H1 (cell line): ENCODE measurements around the gene MYO5A. TPM values are rescaled to one million over a fixed set of nuclear protein-coding genes. Genes with fewer than 3 reads are reported as not detected.

Experiments used
- CTCF ChIA-PET: fragments of 300-600 bp; sonication (Branson Sonifier 250); formaldehyde crosslinking; loops from one replicate; lab custom pipeline; 2021; ENCODE audit not compliant: partially characterized antibody; lab: Charles Lee
- POLR2A ChIA-PET: fragments of 300-600 bp; sonication (Branson Sonifier 250); formaldehyde crosslinking; loops from one replicate; lab custom pipeline; 2021; ENCODE audit warnings: inconsistent platforms; ENCODE audit not compliant: partially characterized antibody; lab: Charles Lee
- DNase-seq, 2 experiments: peaks; one replicate each; pipeline versions ENCODE4 v3.0.0 to v3.0.0-alpha.2; 2010 to 2022; ENCODE audit warnings: low spot score in 2 of 2, low read depth in 1 of 2, mixed read lengths in 1 of 2
- FAIRE-seq: peaks from 2 replicates; lab custom pipeline; 2011; peaks lifted over from hg19 to GRCh38; lab: Jason Lieb, UNC
- H2AFZ ChIP-seq: 2 replicates; pipeline ENCODE4 v1.8.1; 2012; ENCODE audit warnings: low read length, inconsistent platforms
- H2AK5ac ChIP-seq: 2 replicates; pipeline ENCODE4 v1.6.1; 2013; ENCODE audit warnings: low read depth, low read length
- H2BK120ac ChIP-seq: replicated peaks from 2 replicates; pipeline ENCODE3; 2013; ENCODE audit warnings: low read depth, low read length, inconsistent platforms
- H2BK12ac ChIP-seq: 2 replicates; pipeline ENCODE4 v1.6.1; 2013; ENCODE audit warnings: low read depth, low read length
- H2BK15ac ChIP-seq: 2 replicates; pipeline ENCODE4 v1.6.1; 2013; ENCODE audit warnings: low read length
- H2BK20ac ChIP-seq: 2 replicates; pipeline ENCODE4 v1.6.1; 2013; ENCODE audit warnings: low read length
- H2BK5ac ChIP-seq: 2 replicates; pipeline ENCODE4 v1.6.1; 2013; ENCODE audit warnings: low read depth, low read length
- H3K14ac ChIP-seq: 2 replicates; pipeline ENCODE4 v1.6.1; 2013; ENCODE audit warnings: inconsistent platforms; ENCODE audit not compliant: insufficient read length
- H3K18ac ChIP-seq: 2 replicates; pipeline ENCODE4 v1.6.1; 2013; ENCODE audit warnings: low read length; ENCODE audit errors: extremely low read depth
- H3K23ac ChIP-seq: 2 replicates; pipeline ENCODE4 v1.6.1; 2013; ENCODE audit warnings: inconsistent platforms; ENCODE audit not compliant: insufficient read length
- H3K23me2 ChIP-seq: 2 replicates; pipeline ENCODE4 v1.6.1; 2013; ENCODE audit warnings: low read depth, low read length
- H3K27ac ChIP-seq: 2 replicates; pipeline ENCODE4 v1.6.1; 2011; ENCODE audit warnings: low read depth, low read length, inconsistent platforms
- H3K27me3 ChIP-seq, 4 experiments: replicated peaks in 1 of 4; 1 replicate in 1 of 4; 2 replicates in 3 of 4; pipeline versions ENCODE4 v1.6.1 to v1.8.1; 2011 to 2013; ENCODE audit warnings: low read length in 3 of 4, mild to moderate bottlenecking in 3 of 4, inconsistent platforms in 2 of 4, mixed read lengths in 2 of 4, moderate library complexity in 1 of 4; ENCODE audit not compliant: control insufficient read depth in 3 of 4, insufficient read depth in 3 of 4; ENCODE audit errors: extremely low read depth in 1 of 4
- H3K36me3 ChIP-seq, 4 experiments: 2 replicates each; pipeline versions ENCODE4 v1.6.1 to v1.8.1; 2011 to 2013; ENCODE audit warnings: mild to moderate bottlenecking in 4 of 4, low read length in 3 of 4, moderate library complexity in 2 of 4, control low read depth in 1 of 4, inconsistent platforms in 1 of 4; ENCODE audit not compliant: insufficient read depth in 4 of 4, control insufficient read depth in 2 of 4
- H3K4ac ChIP-seq: replicated peaks from 2 replicates; pipeline ENCODE3; 2013; ENCODE audit warnings: low read length, low read depth, mixed read lengths, inconsistent platforms; ENCODE audit not compliant: insufficient read length
- H3K4me1 ChIP-seq, 4 experiments: replicated peaks in 1 of 4; 1 replicate in 1 of 4; 2 replicates in 3 of 4; pipeline versions ENCODE4 v1.6.1 to v1.8.1; 2011 to 2013; ENCODE audit warnings: low read length in 3 of 4, inconsistent platforms in 2 of 4, mixed read lengths in 1 of 4; ENCODE audit not compliant: insufficient read depth in 4 of 4, control insufficient read depth in 3 of 4
- H3K4me2 ChIP-seq, 2 experiments: 2 replicates each; pipeline versions ENCODE4 v1.6.1 to v1.8.1; 2011 to 2013; ENCODE audit warnings: low read depth in 2 of 2, low read length in 2 of 2, control low read depth in 1 of 2, inconsistent platforms in 1 of 2, mild to moderate bottlenecking in 1 of 2; ENCODE audit not compliant: insufficient read depth in 1 of 2
- H3K4me3 ChIP-seq, 4 experiments: fragments of 200-600, 300-600 bp in 1 of 4; sonication (generic), shearing (Covaris generic), sonication (Bioruptor Twin) in 1 of 4; 2 replicates each; pipeline versions ENCODE4 v1.5.1 to v1.8.1; 2011 to 2016; ENCODE audit warnings: low read length in 4 of 4, low read depth in 3 of 4, control low read depth in 2 of 4, inconsistent platforms in 2 of 4, mild to moderate bottlenecking in 2 of 4, mixed read lengths in 1 of 4, moderate library complexity in 1 of 4; ENCODE audit not compliant: insufficient read depth in 2 of 4; ENCODE audit errors: extremely low read depth in 1 of 4
- H3K56ac ChIP-seq: replicated peaks from 2 replicates; pipeline ENCODE3; 2013; ENCODE audit warnings: low read depth, mild to moderate bottlenecking, mixed read lengths, low read length, inconsistent platforms; ENCODE audit not compliant: insufficient read length
- H3K79me1 ChIP-seq: 2 replicates; pipeline ENCODE4 v1.6.1; 2013; ENCODE audit warnings: low read depth, low read length, control low read depth
- H3K79me2 ChIP-seq, 2 experiments: 2 replicates each; pipeline versions ENCODE4 v1.6.1 to v1.8.1; 2012 to 2013; ENCODE audit warnings: low read length in 2 of 2, mild to moderate bottlenecking in 2 of 2, inconsistent platforms in 1 of 2; ENCODE audit not compliant: insufficient read depth in 2 of 2, control insufficient read depth in 1 of 2
- H3K9ac ChIP-seq, 4 experiments: replicated peaks in 1 of 4; 1 replicate in 1 of 4; 2 replicates in 3 of 4; pipeline versions ENCODE4 v1.6.1 to v1.8.1; 2011 to 2013; ENCODE audit warnings: low read depth in 3 of 4, low read length in 3 of 4, control low read depth in 2 of 4, mild to moderate bottlenecking in 2 of 4, moderate library complexity in 2 of 4, inconsistent platforms in 1 of 4; ENCODE audit errors: extremely low read depth in 1 of 4
- H3K9me3 ChIP-seq, 2 experiments: 2 replicates each; pipeline versions ENCODE4 v1.6.1 to v1.8.1; 2012 to 2013; ENCODE audit warnings: mild to moderate bottlenecking in 2 of 2, moderate library complexity in 2 of 2, control low read depth in 1 of 2, inconsistent platforms in 1 of 2, low read depth in 1 of 2, low read length in 1 of 2, mixed read lengths in 1 of 2; ENCODE audit not compliant: insufficient read depth in 2 of 2
- H4K20me1 ChIP-seq, 2 experiments: replicated peaks in 1 of 2; 2 replicates each; pipeline versions ENCODE3 to v1.8.1; 2011 to 2013; ENCODE audit warnings: inconsistent platforms in 2 of 2, low read length in 2 of 2, mild to moderate bottlenecking in 1 of 2; ENCODE audit not compliant: insufficient read depth in 2 of 2, control insufficient read depth in 1 of 2
- H4K5ac ChIP-seq: 2 replicates; pipeline ENCODE4 v1.6.1; 2013; ENCODE audit warnings: low read length, low read depth, mixed read lengths, inconsistent platforms; ENCODE audit not compliant: insufficient read length
- H4K8ac ChIP-seq: 2 replicates; pipeline ENCODE4 v1.8.0; 2013; ENCODE audit warnings: mild to moderate bottlenecking, moderate library complexity, low read length, inconsistent platforms; ENCODE audit not compliant: insufficient read depth; ENCODE audit errors: extremely low read depth
- H4K91ac ChIP-seq: replicated peaks from 2 replicates; pipeline ENCODE3; 2013; ENCODE audit warnings: low read length, mixed read lengths, inconsistent platforms; ENCODE audit not compliant: insufficient read length
- KDM5A ChIP-seq: fragments of 200-600 bp; IDR thresholded peaks from 2 replicates; pipeline ENCODE4 v1.7.1; 2012; ENCODE audit warnings: mild to moderate bottlenecking, low read length, inconsistent platforms, mixed read lengths
- NANOG ChIP-seq: IDR thresholded peaks from 2 replicates; pipeline ENCODE4 v1.6.1; 2011; ENCODE audit warnings: low read length, low read depth, mild to moderate bottlenecking, inconsistent platforms; ENCODE audit not compliant: insufficient read depth, poor library complexity, severe bottlenecking
- SRF ChIP-seq: IDR thresholded peaks from 2 replicates; pipeline ENCODE4 v1.6.1; 2011; ENCODE audit warnings: mild to moderate bottlenecking, low read depth, low read length, moderate library complexity
- WGBS, 2 experiments: shearing (Covaris generic) in 1 of 2; methylation state at CpG; one replicate each; pipeline versions ENCODE4 v1.1.6 to v1.1.7; 2013 to 2015; ENCODE audit warnings: low lambda C conversion rate in 2 of 2, mixed read lengths in 2 of 2, inconsistent platforms in 1 of 2, low coverage in 1 of 2, missing lambda C conversion rate in 1 of 2; ENCODE audit not compliant: insufficient replicate concordance in 2 of 2, insufficient coverage in 1 of 2, insufficient read length in 1 of 2; ENCODE audit errors: extremely low coverage in 1 of 2, missing lambda C conversion rate in 1 of 2; 5-methylcytosine and 5-hydroxymethylcytosine counted together
- polyA plus RNA-seq, 7 experiments: library from polyadenylated mRNA; depleted of rRNA in 3 of 7; stranded (reverse) in 5 of 7; unstranded in 2 of 7; fragments of >200 nt in 5 of 7; fragments of 200-250 nt in 2 of 7; gene quantifications; 1 replicate in 5 of 7; 2 replicates in 1 of 7; 4 replicates in 1 of 7; pipeline versions ENCODE4 v1.2.1 to v1.2.3, GENCODE V29; 2011 to 2013; ENCODE audit warnings: missing spikeins in 2 of 7, mixed read lengths in 2 of 7
- total RNA-seq: library from RNA; stranded (reverse); fragmentation: NEBNext Ultra II Directional; extraction: Animal tissue kit (Norgen Biotek cat#: 25700); gene quantifications from 2 replicates; pipeline ENCODE4 v1.2.1, GENCODE V29; 2021

Gene MYO5A
- total and polyA plus RNA-seq, 2 of the 8 experiments (the other 6 are each of a cell fraction or from before 2014, with no cell fraction given): 11.4 to 24.7 TPM

DNA sequence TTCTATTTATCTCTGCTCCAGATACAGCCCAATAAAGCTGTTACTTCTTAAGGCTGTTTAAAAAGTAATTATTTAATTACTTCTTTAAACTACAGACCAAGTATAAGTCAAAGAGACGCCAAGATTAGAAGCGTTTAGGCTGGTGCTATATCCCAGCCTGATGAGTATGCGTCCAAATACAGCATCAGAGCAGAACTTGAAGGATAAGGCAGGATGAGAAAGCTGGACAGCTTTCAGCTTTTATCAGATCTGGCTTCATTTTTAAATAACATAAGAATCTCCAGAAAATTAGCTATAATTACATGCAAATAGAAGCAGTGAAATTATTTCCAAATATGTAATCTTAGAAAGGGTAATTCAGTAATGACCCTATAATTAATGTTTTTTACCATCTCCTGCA is 122.8 kb downstream of the MYO5A start:
- WGBS, 2 experiments: 85% methylated on average over 3 of the region's 3 CpGs; no CpG with 5 or more reads in 1 of the 2 experiments
- H3K4me2 ChIP-seq: no peak overlapping the region
- no peak overlapping the region for H2BK120ac ChIP-seq
- no peaks in the 10 kb centered on the region for H3K79me2 ChIP-seq
- no peak overlapping the region for H3K4me3 ChIP-seq
- no peak overlapping the region for H3K23ac ChIP-seq
- no peak overlapping the region for H3K18ac ChIP-seq
- DNase-seq: no peak
- H3K36me3 ChIP-seq: peaks cover 0 to 4% (median 1%) of the 10 kb centered on the region in 4 experiments; a peak in 2 of 8 replicates
- no peak overlapping the region for H4K5ac ChIP-seq
- no peaks in the 10 kb centered on the region for H3K4me1 ChIP-seq
- CTCF ChIA-PET: interaction anchor here (1.1 kb wide), 1 partner anchor 12 kb away, joined by 3 read pairs; no protein-coding TSS in a partner anchor
- no peaks in the 10 kb centered on the region for H3K23me2 ChIP-seq
- no peak overlapping the region for H2AK5ac ChIP-seq
- no peaks in the 10 kb centered on the region for H3K79me1 ChIP-seq
- H2BK12ac ChIP-seq: no peak overlapping the region
- H4K91ac ChIP-seq: no peak overlapping the region
- no peak overlapping the region for H2BK20ac ChIP-seq
- H2BK15ac ChIP-seq: no peak overlapping the region
- H3K27ac ChIP-seq: no peak overlapping the region
- H2BK5ac ChIP-seq: no peak overlapping the region
- TF ChIP-seq SRF (no peak), KDM5A (no peak), NANOG (no peak)
- TF ChIP-seq, all 59 proteins: peak for 0
- no peaks in the 10 kb centered on the region for H3K9me3 ChIP-seq
- H4K20me1 ChIP-seq: no peaks in the 10 kb centered on the region
- H3K9ac ChIP-seq: no peak overlapping the region
- H2AFZ ChIP-seq: no peak overlapping the region
- no peak overlapping the region for H3K56ac ChIP-seq
- POLR2A ChIA-PET: no interaction called here
- no peak overlapping the region for H3K14ac ChIP-seq
- H3K4ac ChIP-seq: no peak overlapping the region
- H3K27me3 ChIP-seq: no peaks in the 10 kb centered on the region
- no peak overlapping the region for H4K8ac ChIP-seq
- FAIRE-seq: no peak
